NT2/D1 (cell line): Measurements from ENCODE around the gene SLX4IP.

ENCODE experiments used
- DNase-seq: peaks from one replicate; pipeline ENCODE4 v3.0.0-alpha.2; 2011; ENCODE audit warnings: low read depth, low spot score
- H3K27me3 ChIP-seq: 2 replicates; pipeline ENCODE4 v1.6.0; 2011; ENCODE audit warnings: mild to moderate bottlenecking; ENCODE audit not compliant: insufficient read length, insufficient read depth
- H3K36me3 ChIP-seq: 2 replicates; pipeline ENCODE4 v1.6.1; 2011; ENCODE audit warnings: mild to moderate bottlenecking, low read length, mixed read lengths; ENCODE audit not compliant: insufficient read depth, insufficient read length
- H3K4me1 ChIP-seq: 2 replicates; pipeline ENCODE4 v1.5.1; 2011; ENCODE audit not compliant: insufficient read depth, insufficient read length
- H3K4me3 ChIP-seq: 2 replicates; pipeline ENCODE4 v1.5.1; 2011; ENCODE audit warnings: low read depth; ENCODE audit not compliant: insufficient read length
- H3K9ac ChIP-seq: 2 replicates; pipeline ENCODE4 v1.6.0; 2011; ENCODE audit warnings: low read depth; ENCODE audit not compliant: insufficient read length
- H3K9me3 ChIP-seq: 2 replicates; pipeline ENCODE4 v1.5.1; 2011; ENCODE audit warnings: mild to moderate bottlenecking, low read length; ENCODE audit not compliant: insufficient read depth
- SUZ12 ChIP-seq: IDR thresholded peaks from 2 replicates; pipeline ENCODE4 v1.6.1; 2011; ENCODE audit not compliant: insufficient read length, insufficient read depth; ENCODE audit errors: extremely low read depth
- YY1 ChIP-seq: IDR thresholded peaks from 2 replicates; pipeline ENCODE4 v1.6.1; 2011; ENCODE audit not compliant: insufficient read length, insufficient read depth
- ZNF274 ChIP-seq: IDR thresholded peaks from 2 replicates; pipeline ENCODE4 v1.6.1; 2011; ENCODE audit warnings: mild to moderate bottlenecking, low read depth, low read length

Gene SLX4IP

GRCh38 chr20:10660661-10661060 is 225.6 kb downstream of the SLX4IP start:
- DNase-seq, result no peak

DNA sequence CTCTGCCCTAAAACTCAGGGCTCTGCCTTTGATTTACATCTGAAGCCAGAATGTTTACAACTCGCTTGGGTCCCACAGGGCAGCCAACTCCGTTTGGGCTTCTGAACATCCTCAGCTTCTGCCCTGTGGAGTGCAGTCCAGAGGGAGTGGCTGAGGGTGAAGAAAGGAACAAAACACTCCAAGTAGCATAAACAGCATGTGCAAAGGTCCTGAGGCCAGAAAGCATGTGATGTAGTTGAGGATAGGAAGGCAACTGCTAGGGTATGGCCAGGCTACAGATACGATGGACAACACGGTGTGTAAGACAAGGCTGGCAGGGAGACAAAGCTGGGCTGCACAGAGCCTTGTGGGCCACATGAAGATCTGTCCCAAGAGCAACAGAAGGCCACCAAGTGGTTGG is 226.2 kb downstream of the SLX4IP start:
- peaks cover 7% of the 10 kb centered on the region for H3K4me1 ChIP-seq
- peaks cover 74% of the 10 kb centered on the region for H3K36me3 ChIP-seq

More at GRCh38 chr20:10660661-10661060, 225.6 kb downstream of the SLX4IP start:
- Histone ChIP-seq H3K4me3 (no peak overlapping the region), H3K4me1 (peaks cover 7% of the 10 kb centered on the region), H3K9ac (no peak overlapping the region), H3K9me3 (no peaks in the 10 kb centered on the region), H3K27me3 (no peaks in the 10 kb centered on the region), H3K36me3 (peaks cover 80% of the 10 kb centered on the region)
- TF ChIP-seq SUZ12, result no peak

GRCh38 chr20:10662151-10662550 is 227.0 kb downstream of the SLX4IP start:
- Histone ChIP-seq H3K4me3 (no peak overlapping the region), H3K4me1 (peaks cover 7% of the 10 kb centered on the region), H3K9ac (no peak overlapping the region), H3K9me3 (no peaks in the 10 kb centered on the region), H3K27me3 (no peaks in the 10 kb centered on the region), H3K36me3 (peaks cover 67% of the 10 kb centered on the region)
- DNase-seq, result no peak
- TF ChIP-seq ZNF274, result no peak

More for the DNA sequence above, 226.2 kb downstream of the SLX4IP start:
- Histone ChIP-seq H3K9me3 (no peaks in the 10 kb centered on the region), H3K9ac (no peak overlapping the region), H3K4me3 (no peak overlapping the region), H3K27me3 (no peaks in the 10 kb centered on the region)
- DNase-seq, result no peak
- no peak for TF ChIP-seq YY1
- TF ChIP-seq SUZ12, result no peak
- TF ChIP-seq ZNF274, result no peak

DNA sequence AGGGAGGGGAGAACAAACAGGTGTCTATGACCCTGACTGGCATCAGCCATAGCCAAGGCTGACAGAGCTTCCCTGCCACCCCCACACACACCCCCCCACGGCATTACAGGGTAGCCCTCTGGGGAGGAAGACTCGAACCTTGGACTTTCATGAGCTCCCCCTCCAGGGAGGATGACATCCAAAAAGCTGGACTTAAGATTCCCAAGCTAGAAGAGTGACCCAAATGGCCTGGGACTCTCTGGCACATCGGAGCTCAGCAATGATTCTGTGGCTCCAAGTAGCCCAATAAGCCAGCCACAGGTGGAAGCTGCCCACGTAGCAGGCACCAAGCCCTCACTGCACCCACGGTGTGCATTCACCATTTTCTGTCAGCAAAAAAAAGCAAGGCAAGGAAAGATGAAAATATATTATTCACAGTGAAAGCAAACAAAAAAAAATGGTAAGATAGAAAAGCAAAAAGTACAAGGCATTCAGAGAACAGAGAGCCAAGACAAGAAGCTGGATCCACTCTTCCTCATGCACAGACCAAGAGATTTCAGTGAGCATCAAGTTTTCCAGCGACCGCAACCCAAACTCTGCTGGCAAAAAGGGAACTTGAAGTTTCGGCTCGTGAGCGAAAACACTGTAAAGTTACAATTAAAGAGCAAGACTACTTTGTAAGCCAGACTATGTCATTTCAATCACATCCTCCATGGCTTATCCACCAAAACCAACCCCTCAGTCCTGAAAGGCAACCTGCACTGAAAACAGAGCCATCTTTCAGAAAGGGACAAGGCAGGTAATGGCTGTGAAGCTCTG is 227.8 kb downstream of the SLX4IP start:
- H3K36me3 ChIP-seq, result peaks cover 68% of the 10 kb centered on the region
- no peaks in the 10 kb centered on the region for H3K27me3 ChIP-seq
- H3K4me3 ChIP-seq, result no peak overlapping the region
- H3K4me1 ChIP-seq, result peaks cover 7% of the 10 kb centered on the region
- TF ChIP-seq SUZ12 (no peak), ZNF274 (no peak), YY1 (no peak)
- H3K9ac ChIP-seq, result no peak overlapping the region
- DNase-seq, result no peak
- H3K9me3 ChIP-seq, result no peaks in the 10 kb centered on the region

- DNase-seq, result no peak
Measured at GRCh38 chr20:10663756-10664155, 228.7 kb downstream of the SLX4IP start.

GRCh38 chr20:10665027-10665561 is 230.0 kb downstream of the SLX4IP start:
- Histone ChIP-seq H3K4me3 (no peak overlapping the region), H3K4me1 (peaks cover 7% of the 10 kb centered on the region), H3K27me3 (no peaks in the 10 kb centered on the region), H3K36me3 (peaks cover 68% of the 10 kb centered on the region), H3K9ac (no peak overlapping the region), H3K9me3 (no peaks in the 10 kb centered on the region)
- no peak for DNase-seq
- no peak for TF ChIP-seq YY1
- TF ChIP-seq SUZ12, result no peak
- TF ChIP-seq ZNF274, result no peak

More at GRCh38 chr20:10663756-10664155, 228.7 kb downstream of the SLX4IP start:
- Histone ChIP-seq H3K9ac (no peak overlapping the region), H3K27me3 (no peaks in the 10 kb centered on the region), H3K4me3 (no peak overlapping the region), H3K4me1 (peaks cover 3% of the 10 kb centered on the region), H3K9me3 (no peaks in the 10 kb centered on the region), H3K36me3 (peaks cover 69% of the 10 kb centered on the region)
- TF ChIP-seq ZNF274, result no peak
- no peak for TF ChIP-seq SUZ12
- TF ChIP-seq YY1, result no peak

DNA sequence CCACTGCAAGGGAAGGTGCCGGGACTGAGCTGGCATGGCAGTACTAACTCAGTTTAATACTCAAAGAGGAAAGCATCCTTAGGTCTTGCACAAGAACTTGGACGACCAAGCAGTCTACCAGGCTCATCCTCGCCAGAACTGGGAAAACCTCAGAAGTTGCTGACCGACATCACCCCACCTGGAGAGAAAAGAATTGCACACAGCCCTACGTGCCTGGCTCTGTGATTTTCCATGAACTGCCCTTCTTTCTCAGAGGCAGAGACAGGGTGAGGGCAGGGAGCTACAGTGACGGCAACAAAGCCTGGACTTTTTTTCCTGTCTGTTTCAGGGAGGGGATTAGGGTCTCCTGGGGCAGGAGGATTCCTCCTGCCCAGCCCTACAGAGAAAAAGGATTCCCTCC is 230.7 kb downstream of the SLX4IP start:
- H3K4me1 ChIP-seq, result peaks cover 7% of the 10 kb centered on the region
- no peak for TF ChIP-seq ZNF274
- TF ChIP-seq YY1, result no peak
- TF ChIP-seq SUZ12, result no peak

More for the DNA sequence above, 230.7 kb downstream of the SLX4IP start:
- peaks cover 68% of the 10 kb centered on the region for H3K36me3 ChIP-seq
- H3K9ac ChIP-seq, result no peak overlapping the region
- no peaks in the 10 kb centered on the region for H3K27me3 ChIP-seq
- no peaks in the 10 kb centered on the region for H3K9me3 ChIP-seq
- H3K4me3 ChIP-seq, result no peak overlapping the region
- DNase-seq, result no peak
